ENCODE data around the gene CACNB4. TPM values are rescaled to one million over a fixed set of nuclear protein-coding genes. Genes with fewer than 3 reads are reported as not detected.

CACNB4 gene
- total and polyA plus RNA-seq, 8 donors = under 0.01 to 6.4 (median 1.0) TPM

GRCh38 chr2:151837926-151838325 is 260.9 kb downstream of the CACNB4 start:
- Histone ChIP-seq H3K27ac (no peak overlapping the region), H3K36me3 (no peaks in the 10 kb centered on the region), H3K27me3 (no peaks in the 10 kb centered on the region), H3K4me1 (no peaks in the 10 kb centered on the region), H3K4me3 (no peak overlapping the region), H3K9me3 (no peaks in the 10 kb centered on the region)
- intact Hi-C loops (cut with DNase I; ENCODE audit: low total_unique reads) = no loop called here
- 76 to 81% (median 80%) methylated on average over 3 of the region's 3 CpGs for WGBS, 5 donors
- TF ChIP-seq CTCF (IDR thresholded peaks at IDR 0.05) (no peak), POLR2A (IDR thresholded peaks at IDR 0.05) (no peak)
- no peak for DNase-seq

DNA sequence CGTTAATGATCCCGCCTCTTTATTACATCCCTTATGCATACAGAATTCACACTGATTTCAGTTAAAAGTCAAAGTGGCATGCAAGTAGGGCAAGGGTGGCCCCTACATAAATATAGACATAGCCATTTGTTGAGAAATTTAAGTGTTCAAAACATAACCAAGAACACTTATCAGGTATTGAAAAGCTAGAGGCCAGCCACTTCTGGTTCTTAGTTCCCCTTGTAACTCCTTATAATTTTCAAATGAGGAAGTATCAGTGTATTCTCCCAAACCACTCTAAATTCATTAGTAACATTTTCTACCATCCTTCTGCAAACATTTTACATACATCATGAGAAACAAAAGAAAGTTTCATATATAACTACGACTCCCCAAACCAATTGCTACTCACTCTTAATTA is 264.9 kb downstream of the CACNB4 start:
- Histone ChIP-seq H3K36me3 (no peaks in the 10 kb centered on the region), H3K4me1 (peaks cover 0 to 2% (median under 1%) of the 10 kb centered on the region in 4 donors), H3K9me3 (no peaks in the 10 kb centered on the region), H3K4me3 (no peak overlapping the region), H3K27me3 (no peaks in the 10 kb centered on the region), H3K27ac (no peak overlapping the region)
- 74 to 92% (median 91%) methylated on average over 3 of the region's 3 CpGs for WGBS, 5 donors
- no peak for DNase-seq
- intact Hi-C loops (cut with DNase I; ENCODE audit: low total_unique reads) = no loop called here
- TF ChIP-seq POLR2A (IDR thresholded peaks at IDR 0.05) (no peak), EP300 (IDR thresholded peaks at IDR 0.05) (no peak), POLR2AphosphoS5 (IDR thresholded peaks at IDR 0.05) (no peak), CTCF (IDR thresholded peaks at IDR 0.05) (no peak)

DNA sequence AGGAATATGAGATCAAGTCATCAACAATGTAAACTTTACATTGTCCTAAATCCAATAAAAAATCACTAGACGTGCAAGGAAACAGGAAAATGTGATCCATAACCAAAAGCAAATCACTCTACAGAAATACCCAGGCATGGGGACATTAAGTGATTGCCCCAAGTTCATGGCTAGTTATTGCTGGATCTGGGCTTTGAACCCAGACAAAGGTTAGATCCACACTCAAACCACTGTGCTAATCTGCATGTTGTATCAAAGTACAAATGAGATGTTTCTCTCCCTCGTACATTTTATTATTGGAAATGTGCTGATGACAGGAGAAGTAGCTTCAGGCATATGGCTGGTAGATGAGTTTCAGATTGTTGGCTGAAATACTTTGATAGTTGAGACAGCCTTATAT is 267.9 kb downstream of the CACNB4 start:
- Histone ChIP-seq H3K36me3 (no peaks in the 10 kb centered on the region), H3K27me3 (no peaks in the 10 kb centered on the region), H3K9me3 (no peaks in the 10 kb centered on the region), H3K4me1 (peaks cover 4 to 20% (median 17%) of the 10 kb centered on the region in 4 donors), H3K27ac (no peak overlapping the region), H3K4me3 (no peak overlapping the region)
- TF ChIP-seq EP300 (IDR thresholded peaks at IDR 0.05) (no peak), CTCF (IDR thresholded peaks at IDR 0.05) (no peak), POLR2A (IDR thresholded peaks at IDR 0.05) (no peak), POLR2AphosphoS5 (IDR thresholded peaks at IDR 0.05) (no peak)
- DNase-seq = no peak
- intact Hi-C loops (cut with DNase I; ENCODE audit: low total_unique reads) = no loop called here
- WGBS, 5 donors = 76 to 86% (median 80%) methylated on average over 2 of the region's 2 CpGs

DNA sequence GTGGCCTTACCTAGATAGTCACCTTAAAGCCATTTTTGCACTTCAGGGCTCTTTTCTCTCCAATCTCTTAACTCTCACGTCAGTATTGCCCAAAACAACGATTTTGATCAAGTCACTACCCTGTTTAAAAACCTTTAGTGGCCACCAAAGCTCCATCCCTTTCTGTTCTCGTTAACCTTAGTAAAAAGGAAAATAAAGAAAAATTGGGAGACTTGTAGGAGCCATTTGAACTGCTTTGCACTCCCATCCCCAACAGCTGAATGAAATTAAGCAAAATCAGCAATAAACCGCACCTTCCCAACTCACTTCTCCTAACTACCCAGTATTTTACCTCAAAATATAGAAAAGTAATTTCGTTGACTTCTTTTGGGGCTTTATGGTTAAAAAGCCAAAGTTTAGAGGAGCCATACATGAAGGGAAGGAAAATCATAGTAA is 269.9 kb downstream of the CACNB4 start:
- peak overlapping the region; percentile 84 to 93 (median 88) for H3K27ac ChIP-seq
- no peaks in the 10 kb centered on the region for H3K27me3 ChIP-seq
- TF ChIP-seq CTCF (IDR thresholded peaks at IDR 0.05) (peak in 1 of 7 experiments; percentile 6), POLR2A (IDR thresholded peaks at IDR 0.05) (no peak)
- no peaks in the 10 kb centered on the region for H3K36me3 ChIP-seq
- H3K4me1 ChIP-seq = peaks cover 7 to 41% (median 33%) of the 10 kb centered on the region in 4 donors
- H3K4me3 ChIP-seq = peak overlapping the region; percentile 76 to 92 (median 84)
- 78 to 87% (median 86%) methylated on average over 5 of the region's 5 CpGs for WGBS, 5 donors
- no peak for DNase-seq
- intact Hi-C loops (cut with DNase I; ENCODE audit: low total_unique reads) = no loop called here
- no peaks in the 10 kb centered on the region for H3K9me3 ChIP-seq
